DMS153 treated with DMSO at 0.1 percent for 48 hours (cell line): ENCODE data around the gene ARL10.

Experiments used
- DNase-seq: peaks from one replicate; lab custom pipeline; 2025; ENCODE audit not compliant: unreplicated experiment; lab: John Stamatoyannopoulos, UW

Gene ARL10

GRCh38 chr5:176410486-176411180, 45.3 kb downstream of the ARL10 start:
- DNase-seq, result no peak

DNA sequence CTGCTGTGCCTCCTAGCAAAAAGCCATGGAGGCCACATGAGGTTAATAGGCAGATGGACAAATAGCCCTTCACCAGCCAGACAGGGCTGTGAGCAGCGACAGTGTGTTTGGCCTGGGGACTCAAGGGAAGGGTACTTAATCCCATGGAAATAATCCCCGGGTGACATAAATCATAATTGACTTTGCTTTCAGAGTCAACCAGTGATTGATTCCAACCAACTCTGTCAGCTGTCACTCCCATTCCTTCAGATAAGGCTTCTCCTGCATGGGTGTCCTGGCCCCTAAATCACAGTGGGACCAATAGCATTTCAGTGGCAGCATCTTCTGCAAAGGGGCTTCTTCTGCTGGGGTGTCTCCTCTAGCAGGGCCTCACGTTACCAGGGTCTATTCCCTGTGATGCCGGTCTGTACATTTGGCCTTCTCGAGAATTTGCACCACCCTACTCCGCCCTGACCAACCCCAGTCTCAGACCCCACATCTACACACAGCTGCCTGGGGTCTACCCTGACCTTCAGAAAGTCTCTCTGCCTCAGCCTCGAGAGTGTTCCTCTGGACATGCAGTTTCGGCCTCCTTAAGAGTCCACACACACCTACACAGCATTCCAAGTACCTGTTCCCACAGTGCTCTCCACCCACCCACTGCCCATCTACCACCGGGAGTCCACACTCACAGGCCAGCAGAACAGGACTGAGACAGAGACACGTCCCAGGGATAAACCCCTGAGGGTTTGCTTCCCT, 47.4 kb downstream of the ARL10 start:
- DNase-seq, result no peak

GRCh38 chr5:176413255-176413565, 47.9 kb downstream of the ARL10 start:
- DNase-seq, result no peak

GRCh38 chr5:176413709-176414191, 48.5 kb downstream of the ARL10 start:
- no peak for DNase-seq

GRCh38 chr5:176414704-176415103, 49.4 kb downstream of the ARL10 start:
- DNase-seq, result no peak

DNA sequence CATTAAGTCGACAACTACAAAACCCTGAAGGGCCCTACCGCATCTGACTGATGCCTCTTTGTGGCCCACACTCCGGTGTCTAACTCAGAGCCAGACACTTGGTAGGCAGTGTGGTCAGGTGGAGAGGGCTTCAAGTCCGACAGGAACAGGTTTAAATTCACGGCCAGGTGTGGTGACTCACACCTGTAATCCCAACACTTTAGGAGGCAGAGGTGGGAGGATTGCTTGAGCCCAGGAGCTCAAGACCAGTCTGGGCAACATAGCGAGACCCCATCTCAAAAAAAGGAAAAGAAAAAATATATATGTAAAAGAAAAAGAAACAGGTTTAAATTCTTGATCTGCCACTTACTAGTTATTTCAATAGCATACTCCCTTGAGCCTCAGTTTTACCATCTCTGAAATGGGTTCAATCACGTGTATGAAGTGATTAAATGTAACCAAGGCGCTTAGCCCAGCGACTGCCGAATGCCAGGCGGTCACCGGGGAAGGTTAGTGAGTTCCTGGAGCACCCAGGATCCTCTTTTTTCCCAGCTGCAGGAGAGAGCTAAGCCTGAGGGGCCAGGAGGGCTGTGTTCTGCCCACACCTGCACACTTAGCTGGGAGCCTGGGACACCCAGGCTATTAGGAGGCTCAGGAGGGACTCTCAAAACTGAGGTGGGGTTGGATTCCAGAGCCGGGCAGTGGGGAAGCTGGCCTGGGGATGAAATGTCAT, 50.1 kb downstream of the ARL10 start:
- DNase-seq, result no peak

DNA sequence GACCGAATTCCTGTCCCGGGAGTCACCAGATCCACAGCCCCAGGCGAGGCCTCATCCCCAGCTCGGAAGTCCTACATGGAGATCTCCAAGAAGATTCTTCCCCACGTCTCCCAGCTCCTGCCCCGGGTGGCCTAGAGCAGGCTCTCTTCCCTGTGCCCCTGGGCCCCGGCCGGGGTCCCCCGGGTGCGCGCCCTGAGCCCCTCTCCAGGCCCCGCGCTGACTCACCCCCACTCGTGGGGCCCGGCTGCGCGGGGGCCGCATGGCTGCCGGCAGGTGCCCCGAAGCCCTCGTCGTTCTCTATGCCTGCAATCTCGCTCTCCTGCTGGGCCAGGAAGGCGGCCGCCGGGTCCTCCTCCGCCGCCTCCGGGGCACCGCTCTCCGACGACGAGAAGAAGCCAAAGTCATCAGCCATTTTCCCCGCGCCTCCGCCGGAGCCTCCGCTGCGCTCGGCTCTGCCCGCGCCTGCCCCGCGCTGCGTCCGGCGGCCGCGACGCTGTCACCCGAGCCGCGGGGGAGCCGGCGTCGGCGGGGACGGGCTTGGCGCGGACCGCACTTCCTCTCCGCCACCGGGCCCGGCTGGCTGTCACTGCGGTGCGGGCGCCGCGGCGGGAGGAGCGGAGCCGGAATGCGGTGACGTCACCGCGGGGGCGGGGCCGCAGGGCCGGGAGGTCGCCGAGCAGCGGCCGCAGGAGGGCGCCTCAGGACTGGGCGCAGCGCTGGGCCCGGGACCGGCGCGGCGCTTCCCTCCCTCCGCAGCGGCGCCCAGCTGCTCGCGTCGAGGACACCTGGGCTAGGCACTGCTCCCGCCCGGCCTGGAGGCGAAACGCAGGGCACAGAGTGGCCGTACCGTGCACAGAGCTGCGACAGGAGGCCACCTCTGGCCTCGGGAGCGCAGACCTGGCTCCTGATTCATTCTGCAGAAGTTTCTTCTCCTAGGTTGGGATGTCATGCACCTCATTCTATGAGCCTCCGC, 51.0 kb downstream of the ARL10 start, which contains the start of gene CLTB:
TSS of gene CLTB (minus strand) at position 588 of the 973 bp plus-strand sequence. CDS start at position 412, 176 bp downstream.
- peak; percentile 56 for DNase-seq

DNA sequence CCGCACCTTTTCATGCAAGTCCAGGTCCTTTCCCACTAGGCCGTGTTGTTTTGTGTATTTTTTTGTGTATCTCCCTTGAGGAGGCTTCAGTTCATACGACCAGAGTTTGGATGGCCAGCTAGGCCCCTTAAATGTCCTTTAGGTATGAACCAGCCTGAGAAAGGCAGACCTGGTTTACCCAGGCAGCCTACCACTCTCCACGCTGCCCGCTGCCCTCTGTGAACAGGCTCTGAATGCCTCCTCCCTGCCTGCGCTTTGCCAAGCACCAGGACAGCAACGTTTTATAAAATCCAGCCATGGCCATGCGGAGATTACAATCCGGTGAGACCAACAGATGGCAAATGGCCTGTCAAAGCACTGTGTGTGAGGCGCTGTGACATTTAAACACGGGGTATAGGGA, 51.7 kb downstream of the ARL10 start:
- no peak for DNase-seq

DNA sequence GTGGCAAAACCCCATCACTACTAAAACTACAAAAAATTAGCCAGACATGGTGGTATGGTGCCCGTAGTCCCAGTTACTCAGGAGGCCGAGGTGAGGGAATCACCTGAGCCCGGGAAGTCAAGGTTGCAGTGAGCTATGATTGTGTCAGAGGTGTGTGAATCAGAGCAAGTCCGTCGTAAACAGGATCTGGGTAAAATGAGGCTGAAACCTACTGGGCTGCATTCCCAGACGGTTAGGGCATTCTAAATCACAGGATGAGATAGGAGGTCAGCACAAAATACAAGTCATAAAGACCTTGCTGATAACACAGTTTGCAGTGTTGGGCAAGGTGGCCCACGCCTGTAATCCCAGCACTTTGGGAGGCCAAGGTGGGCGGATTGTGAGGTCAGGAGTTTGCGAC, 53.0 kb downstream of the ARL10 start:
- DNase-seq, result no peak

DNA sequence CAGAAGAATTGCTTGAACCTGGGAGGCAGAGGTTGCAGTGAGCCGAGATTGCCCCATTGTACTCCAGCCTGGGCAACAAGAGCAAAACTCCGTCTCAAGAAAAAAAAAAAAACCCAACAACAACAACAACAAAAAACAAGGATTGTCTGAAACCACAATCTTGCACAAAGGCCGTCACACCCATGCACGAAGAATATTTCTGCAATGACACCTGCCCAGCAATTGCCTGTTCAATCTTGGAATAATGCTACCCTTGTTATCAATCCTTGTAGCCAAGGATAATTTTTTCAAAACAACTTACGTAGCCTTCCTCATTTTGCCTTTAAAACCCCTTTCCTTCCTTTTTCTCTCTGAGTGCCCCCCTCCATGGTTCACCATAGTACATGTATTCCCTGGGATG, 54.8 kb downstream of the ARL10 start:
- no peak for DNase-seq

DNA sequence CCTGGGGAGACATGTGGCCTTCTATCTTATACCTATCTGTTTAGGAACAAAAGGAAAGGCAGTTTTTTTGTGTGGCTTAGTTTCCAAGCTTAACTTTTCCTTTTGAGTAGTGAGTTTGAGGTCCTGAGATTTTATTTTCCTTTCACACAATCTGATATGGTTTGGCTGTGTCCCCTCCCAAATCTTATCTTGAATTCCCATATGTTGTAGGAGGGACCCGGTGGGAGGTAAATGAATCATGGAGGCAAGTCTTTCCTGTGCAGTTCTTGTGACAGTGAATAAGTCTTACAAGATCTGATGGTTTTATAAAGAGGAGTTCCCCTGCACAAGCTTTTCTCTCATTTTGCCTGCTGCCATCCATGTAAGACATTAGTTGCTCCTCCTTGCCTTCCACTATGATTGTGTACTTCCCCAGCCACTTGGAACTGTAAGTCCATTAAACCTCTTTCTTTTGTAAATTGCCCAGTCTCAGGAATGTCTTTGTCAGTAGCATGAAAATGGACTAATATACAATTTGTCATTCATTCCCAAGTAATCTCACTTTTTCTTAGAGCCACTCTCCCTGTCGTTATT, 55.8 kb downstream of the ARL10 start:
- no peak for DNase-seq

DNA sequence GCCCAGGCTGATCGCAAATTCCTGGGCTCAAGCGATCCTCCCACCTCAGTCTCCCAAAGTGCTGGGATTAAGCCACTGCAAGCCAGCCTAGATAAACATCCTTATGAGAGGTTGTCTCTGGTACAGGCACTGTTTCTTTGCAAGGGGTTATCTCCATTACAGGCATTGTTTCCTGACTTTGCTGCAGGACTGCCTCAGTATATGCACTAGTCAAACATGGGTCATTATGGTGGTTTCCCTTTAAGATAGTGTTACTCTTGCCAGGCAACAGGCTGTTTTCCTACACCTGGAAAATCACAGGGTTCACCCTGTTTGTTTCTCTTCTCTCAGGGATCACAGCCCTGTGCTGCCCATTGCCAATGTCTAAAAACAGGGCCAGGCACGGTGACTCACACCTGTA, 58.9 kb downstream of the ARL10 start:
- DNase-seq, result no peak

DNA sequence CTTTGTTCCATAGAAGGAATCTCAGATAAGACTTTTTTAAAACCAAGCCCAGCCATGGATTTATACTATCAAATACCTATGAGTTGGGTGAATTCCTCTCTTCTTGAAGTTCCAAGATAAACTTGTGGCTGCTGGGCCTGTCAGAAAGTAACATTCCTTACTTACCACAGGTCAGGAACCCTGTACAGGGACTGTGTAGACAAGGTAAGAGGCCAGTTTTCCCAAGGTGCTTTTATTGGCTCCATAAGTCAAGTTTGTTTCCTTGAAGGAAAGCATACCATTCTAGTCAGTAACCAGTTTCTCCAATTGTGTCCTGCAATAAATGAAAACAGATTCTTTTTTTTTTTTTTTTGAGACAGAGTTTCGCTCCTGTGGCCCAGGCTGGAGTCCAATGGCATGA, 59.9 kb downstream of the ARL10 start:
- no peak for DNase-seq

DNA sequence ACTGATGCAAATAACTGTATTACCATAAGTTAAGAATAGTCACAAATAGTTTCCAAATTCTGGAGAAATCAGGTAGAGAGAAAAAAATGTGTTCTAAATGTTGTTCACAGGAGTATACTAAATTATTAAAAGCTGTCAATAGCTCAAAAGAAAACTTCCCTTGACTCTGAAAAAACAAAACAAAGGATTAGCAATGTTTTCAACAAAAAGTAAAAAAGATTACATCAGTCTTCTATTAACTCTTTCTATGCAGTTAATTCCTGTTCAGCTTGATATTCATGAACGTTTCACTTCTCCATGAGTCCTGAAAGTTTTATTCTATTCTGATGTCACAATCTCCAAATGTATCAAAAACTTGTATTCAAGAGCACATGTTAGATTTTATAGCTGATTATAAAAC, 60.5 kb downstream of the ARL10 start:
- no peak for DNase-seq

GRCh38 chr5:176426876-176427275, 61.6 kb downstream of the ARL10 start:
- DNase-seq, result no peak

DNA sequence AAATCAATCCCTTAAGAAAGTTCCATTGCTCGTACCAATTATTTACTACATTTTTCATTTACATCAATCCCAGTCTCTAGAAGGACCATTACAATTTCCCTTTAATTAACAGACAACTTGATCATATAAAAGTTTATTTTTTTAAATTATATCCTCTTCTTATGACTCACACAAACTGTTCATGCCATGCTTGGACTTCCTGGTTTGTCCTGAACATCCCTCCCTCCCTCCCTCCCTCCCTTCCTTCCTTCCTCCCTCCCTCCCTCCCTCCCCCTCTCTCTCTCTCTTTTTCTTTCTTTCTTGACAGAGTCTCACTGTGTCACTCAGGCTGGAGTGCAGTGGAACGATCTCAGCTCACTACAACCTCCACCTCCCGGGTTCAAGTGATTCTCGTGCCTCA, 62.7 kb downstream of the ARL10 start:
- no peak for DNase-seq

GRCh38 chr5:176429972-176430371, 64.7 kb downstream of the ARL10 start:
- no peak for DNase-seq
